Colonic mucosa (tissue), 4 donors: ENCODE measurements around the gene ZC3H15. TPM values are rescaled to one million over a fixed set of nuclear protein-coding genes. Genes with fewer than 3 reads are reported as not detected.
A peak's percentile ranks its signal among the peaks of the same experiment; 100 is the strongest.

ENCODE experiments used
- DNase-seq: peaks from one replicate; pipeline ENCODE4 v3.0.0-alpha.2; 2020
- H3K27ac ChIP-seq: fragments of 200-600 bp; one replicate; pipeline ENCODE4 v1.8.0; 2021
- H3K27me3 ChIP-seq: fragments of 200-600 bp; one replicate; pipeline ENCODE4 v1.8.0; 2021
- H3K36me3 ChIP-seq: fragments of 200-600 bp; one replicate; pipeline ENCODE4 v1.8.0; 2021
- H3K4me1 ChIP-seq: fragments of 200-600 bp; one replicate; pipeline ENCODE4 v1.8.0; 2021; ENCODE audit warnings: mild to moderate bottlenecking
- H3K4me3 ChIP-seq: fragments of 200-600 bp; one replicate; pipeline ENCODE4 v1.8.0; 2021
- H3K9ac ChIP-seq, 2 donors: one replicate each; pipeline ENCODE4 v1.7.0; 2013; ENCODE audit warnings: control low read depth in 2 of 2, low read depth in 2 of 2, low read length in 2 of 2
- H3K9me3 ChIP-seq: fragments of 200-600 bp; one replicate; pipeline ENCODE4 v1.8.0; 2021
- CTCF ChIP-seq: fragments of 200-600 bp; IDR thresholded peaks from one replicate; pipeline ENCODE4 v1.8.0; 2022; ENCODE audit warnings: antibody characterized with exemption, mild to moderate bottlenecking
- intact Hi-C: fragments of 100-400 bp; cut with DNase I; formaldehyde crosslinking; loops from one replicate; pipeline ENCODE4 v1.14.1; 2022
- total RNA-seq, 2 donors: library from RNA; stranded (reverse); fragmentation: NEBNext Ultra II Directional in 1 of 2; extraction: Animal tissue kit (Norgen Biotek cat#: 25700) in 1 of 2; gene quantifications; one replicate each; pipeline ENCODE4 v1.2.1, GENCODE V29; 2021
- donor health status: healthy.
- donor health status: DM: no; HTN: no; CAD: no.
- donor health status: DM: no; HTN: no; CAD: no.

ZC3H15 gene
- total RNA-seq, 2 donors from 2014 or later: 49.6 to 64.2 TPM

GRCh38 chr2:186480991-186481390 lies 5.1 kb upstream of the ZC3H15 start:
- H3K4me1 ChIP-seq: no peaks in the 10 kb centered on the region
- H3K27ac ChIP-seq: no peak overlapping the region
- DNase-seq: no peak
- no peaks in the 10 kb centered on the region for H3K9me3 ChIP-seq
- H3K27me3 ChIP-seq: no peaks in the 10 kb centered on the region
- no peak overlapping the region for H3K9ac ChIP-seq
- TF ChIP-seq CTCF: no peak
- intact Hi-C loops: no loop called here
- no peaks in the 10 kb centered on the region for H3K36me3 ChIP-seq
- no peak overlapping the region for H3K4me3 ChIP-seq

- H3K27ac ChIP-seq: peak overlapping the region; percentile 91
- H3K4me3 ChIP-seq: peak overlapping the region; percentile 78
- H3K9ac ChIP-seq: peak overlapping the region in 1 of 2 donors; percentile 22
- DNase-seq: peak; percentile 22
- H3K36me3 ChIP-seq: no peaks in the 10 kb centered on the region
- no peaks in the 10 kb centered on the region for H3K27me3 ChIP-seq
- intact Hi-C loops: no loop called here
- H3K4me1 ChIP-seq: peaks cover 8% of the 10 kb centered on the region
- H3K9me3 ChIP-seq: no peaks in the 10 kb centered on the region
- TF ChIP-seq CTCF: no peak
These were observed 1.9 kb upstream of the ZC3H15 start for GRCh38 chr2:186484062-186484735.

GRCh38 chr2:186485576-186485870 lies 537 bp upstream of the ZC3H15 start:
- no peaks in the 10 kb centered on the region for H3K9me3 ChIP-seq
- H3K4me1 ChIP-seq: peaks cover 8% of the 10 kb centered on the region
- peak overlapping the region; percentile 78 for H3K4me3 ChIP-seq
- intact Hi-C loops: no loop called here
- no peak for DNase-seq
- H3K27me3 ChIP-seq: no peaks in the 10 kb centered on the region
- peak overlapping the region; percentile 72 to 97 for H3K9ac ChIP-seq
- peak overlapping the region; percentile 91 for H3K27ac ChIP-seq
- no peak for TF ChIP-seq CTCF
- H3K36me3 ChIP-seq: no peaks in the 10 kb centered on the region

- peak overlapping the region; percentile 78 for H3K4me3 ChIP-seq
- peaks cover 8% of the 10 kb centered on the region for H3K4me1 ChIP-seq
- intact Hi-C loops: no loop called here
- H3K27me3 ChIP-seq: no peaks in the 10 kb centered on the region
- peak overlapping the region; percentile 93 to 97 for H3K9ac ChIP-seq
- no peak for DNase-seq
- H3K27ac ChIP-seq: peak overlapping the region; percentile 91
- no peak for TF ChIP-seq CTCF
- no peaks in the 10 kb centered on the region for H3K36me3 ChIP-seq
- H3K9me3 ChIP-seq: no peaks in the 10 kb centered on the region
These were observed 889 bp downstream of the ZC3H15 start for GRCh38 chr2:186486651-186487647.

- Histone ChIP-seq H3K27me3 (no peaks in the 10 kb centered on the region), H3K9me3 (no peaks in the 10 kb centered on the region), H3K4me3 (no peak overlapping the region), H3K9ac (no peak overlapping the region), H3K27ac (no peak overlapping the region), H3K36me3 (no peaks in the 10 kb centered on the region), H3K4me1 (peaks cover 2% of the 10 kb centered on the region)
- DNase-seq: no peak
- TF ChIP-seq CTCF: no peak
- intact Hi-C loops: no loop called here
These were observed 7.6 kb downstream of the ZC3H15 start for GRCh38 chr2:186493564-186494085.
